ENCODE data around the gene BCKDHB.
A peak's percentile ranks its signal among the peaks of the same experiment; 100 is the strongest.

The BCKDHB gene

GRCh38 chr6:80338201-80338836, 231.8 kb downstream of the BCKDHB start:
- DNase-seq: no peak

- DNase-seq: no peak
Observed at GRCh38 chr6:80339421-80339820, 232.9 kb downstream of the BCKDHB start.

GRCh38 chr6:80340280-80340679, 233.8 kb downstream of the BCKDHB start:
- DNase-seq: no peak

GRCh38 chr6:80340686-80341085, 234.2 kb downstream of the BCKDHB start:
- DNase-seq: no peak

GRCh38 chr6:80341330-80341729, 234.9 kb downstream of the BCKDHB start:
- no peak for DNase-seq

GRCh38 chr6:80343511-80343910, 237.0 kb downstream of the BCKDHB start:
- no peak for DNase-seq

GRCh38 chr6:80347101-80347500, 240.6 kb downstream of the BCKDHB start:
- no peak for DNase-seq

GRCh38 chr6:80348263-80348662, 241.8 kb downstream of the BCKDHB start:
- no peak for DNase-seq

- DNase-seq: no peak
Observed at GRCh38 chr6:80356000-80356399, 249.5 kb downstream of the BCKDHB start.

GRCh38 chr6:80356545-80356944, 250.1 kb downstream of the BCKDHB start:
- no peak for DNase-seq

GRCh38 chr6:80357081-80357480, 250.6 kb downstream of the BCKDHB start:
- DNase-seq: no peak

- no peak for DNase-seq
Observed at GRCh38 chr6:80357674-80358073, 251.2 kb downstream of the BCKDHB start.

GRCh38 chr6:80363501-80364122, 257.1 kb downstream of the BCKDHB start:
- DNase-seq: no peak

- DNase-seq: no peak
Observed at GRCh38 chr6:80364149-80364548, 257.7 kb downstream of the BCKDHB start.

- no peak for DNase-seq
Observed at GRCh38 chr6:80366051-80366450, 259.6 kb downstream of the BCKDHB start.

GRCh38 chr6:80366714-80367113, 260.2 kb downstream of the BCKDHB start:
- peak; percentile 78 for DNase-seq

- DNase-seq: no peak
Observed at GRCh38 chr6:80376411-80376810, 269.9 kb downstream of the BCKDHB start.

GRCh38 chr6:80380566-80380965, 274.1 kb downstream of the BCKDHB start:
- no peak for DNase-seq

GRCh38 chr6:80382811-80383210, 276.3 kb downstream of the BCKDHB start:
- peak; percentile 2 for DNase-seq

GRCh38 chr6:80388507-80388906, 282.0 kb downstream of the BCKDHB start:
- DNase-seq: no peak
